ENCODE results near the gene SCGB1D1.

- no peak for TF ChIP-seq ZNF768 (tag by site-specific recombination; IDR thresholded peaks at IDR 0.05)
- TF ChIP-seq SP2 (tag by site-specific recombination; IDR thresholded peaks at IDR 0.05): no peak
- TF ChIP-seq ZNF138 (tag by site-specific recombination; IDR thresholded peaks at IDR 0.05; ENCODE audit: borderline replicate concordance): no peak
- no peak for TF ChIP-seq ZNF660 (tag by site-specific recombination; IDR thresholded peaks at IDR 0.05)
- no peak for TF ChIP-seq BCL11B (tag by site-specific recombination; IDR thresholded peaks at IDR 0.05; ENCODE audit: low read depth)
- no peak for TF ChIP-seq OSR2 (tag by site-specific recombination; IDR thresholded peaks at IDR 0.05)
- TF ChIP-seq, protein P1, sequence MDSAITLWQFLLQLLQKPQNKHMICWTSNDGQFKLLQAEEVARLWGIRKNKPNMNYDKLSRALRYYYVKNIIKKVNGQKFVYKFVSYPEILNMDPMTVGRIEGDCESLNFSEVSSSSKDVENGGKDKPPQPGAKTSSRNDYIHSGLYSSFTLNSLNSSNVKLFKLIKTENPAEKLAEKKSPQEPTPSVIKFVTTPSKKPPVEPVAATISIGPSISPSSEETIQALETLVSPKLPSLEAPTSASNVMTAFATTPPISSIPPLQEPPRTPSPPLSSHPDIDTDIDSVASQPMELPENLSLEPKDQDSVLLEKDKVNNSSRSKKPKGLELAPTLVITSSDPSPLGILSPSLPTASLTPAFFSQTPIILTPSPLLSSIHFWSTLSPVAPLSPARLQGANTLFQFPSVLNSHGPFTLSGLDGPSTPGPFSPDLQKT (IDR thresholded peaks at IDR 0.05; ENCODE audit: borderline replicate concordance, low read depth, low read length): no peak
- TF ChIP-seq ZNF280D (tag by site-specific recombination; IDR thresholded peaks at IDR 0.05): no peak
- no peak for TF ChIP-seq ZSCAN5A (tag by site-specific recombination; IDR thresholded peaks at IDR 0.05)
These were observed 10.0 kb upstream of the SCGB1D1 start for GRCh38 chr11:62179995-62180394.

Data from HEK293 (cell line).